ENCODE data around the gene LHX4.

The LHX4 gene

DNA sequence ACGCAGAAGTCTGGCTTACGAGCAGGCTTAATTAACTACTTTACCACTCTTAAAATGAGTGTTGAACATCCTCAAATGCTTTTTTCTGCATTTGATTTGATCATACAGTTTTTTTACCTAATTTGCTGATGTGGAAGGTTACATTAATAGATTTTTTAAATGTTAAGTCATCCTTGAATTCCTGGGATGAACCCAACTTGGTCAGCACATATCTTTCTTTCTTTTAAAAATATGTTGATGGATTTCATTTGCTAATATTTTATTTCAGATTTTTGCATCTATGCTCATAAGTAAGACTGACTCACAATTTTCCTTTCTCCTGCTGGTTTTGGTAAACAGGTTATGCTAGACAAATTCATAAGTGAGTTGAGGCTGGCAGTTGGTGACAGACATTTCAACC lies 82.9 kb downstream of the LHX4 start:
- DNase-seq: no peak

DNA sequence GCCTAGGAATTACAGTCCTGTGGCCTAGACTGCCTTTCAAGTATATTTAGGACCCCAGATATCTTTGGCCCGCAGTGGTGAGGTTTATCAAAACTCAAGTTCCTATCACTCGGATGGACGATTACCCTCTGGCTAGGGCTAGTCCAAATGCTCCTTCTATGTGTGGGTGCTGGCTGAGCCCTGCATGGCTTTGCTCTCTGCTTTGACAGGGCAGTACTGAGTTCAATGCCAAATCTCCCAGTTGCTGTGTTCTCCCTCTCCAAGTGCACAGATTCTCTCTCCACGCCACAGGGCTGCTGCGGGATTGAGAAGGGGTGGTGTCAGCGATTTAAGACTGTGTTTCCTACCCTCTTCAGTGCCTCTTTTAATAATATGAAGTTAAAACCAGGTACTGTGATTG lies 97.0 kb downstream of the LHX4 start:
- DNase-seq: no peak

Data from activated naive CD4-positive, alpha-beta T cell treated with anti-CD3 and anti-CD28 coated beads, Interleukin-2, amount 50 U/mL, for 16 hours (primary cell).